ENCODE results near the gene OR4A47. TPM values are rescaled to one million over a fixed set of nuclear protein-coding genes. Genes with fewer than 3 reads are reported as not detected.
"Not testable (repeated sequence)": the region's sequence is repeated elsewhere in the genome, so short reads cannot be mapped to it uniquely, and the experiment has no call there.

The OR4A47 gene
- not detected for total RNA-seq

DNA sequence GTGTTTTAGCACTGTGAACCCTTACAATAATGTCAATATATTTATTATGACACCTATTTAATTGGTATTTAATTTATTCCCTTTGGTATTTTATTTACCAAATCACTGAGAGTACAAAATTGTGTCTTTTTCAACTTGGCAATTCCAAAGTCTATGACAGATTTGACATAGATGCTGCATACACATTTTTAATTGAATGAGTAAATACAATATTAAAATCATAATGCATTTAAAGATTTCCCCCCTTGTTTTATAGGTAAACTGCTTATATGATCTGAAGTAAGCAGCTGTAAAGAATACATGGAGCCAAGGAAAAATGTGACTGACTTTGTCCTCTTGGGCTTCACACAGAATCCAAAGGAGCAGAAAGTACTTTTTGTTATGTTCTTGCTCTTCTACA is at the start of gene OR4A47:
TSS of gene OR4A47 (plus strand) at position 301 of the 400 bp plus-strand sequence. CDS start at position 301, 0 bp downstream.
- not testable (repeated sequence) for H3K9me3 ChIP-seq, H3K27me3 ChIP-seq, H3K36me3 ChIP-seq, ATAC-seq, H3K4me3 ChIP-seq, H3K27ac ChIP-seq, H3K4me1 ChIP-seq

DNA sequence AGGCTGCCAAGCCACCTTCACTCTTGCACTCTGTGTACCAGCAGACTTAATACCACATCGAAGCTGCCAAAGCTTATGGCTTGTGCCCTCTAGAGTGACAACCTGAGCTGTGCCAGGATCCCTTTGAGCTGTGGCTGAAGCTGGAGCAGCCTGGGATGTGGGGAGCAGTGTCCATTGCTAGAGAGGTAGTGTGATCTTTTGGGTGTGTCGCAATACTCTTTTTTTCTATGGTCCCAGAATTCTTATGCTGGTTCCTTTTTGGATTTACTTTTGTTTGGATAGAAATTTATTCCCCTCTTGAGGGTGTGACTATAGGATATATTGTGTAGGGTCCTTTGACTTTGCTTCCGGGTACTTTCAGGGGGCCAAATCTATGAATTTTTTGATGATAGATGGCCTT is 32.7 kb upstream of the OR4A47 start:
- H3K4me3 ChIP-seq, H3K27me3 ChIP-seq, H3K27ac ChIP-seq, H3K4me1 ChIP-seq, ATAC-seq, H3K36me3 ChIP-seq: not testable (repeated sequence)
- 94 to 100% methylated on average over 1 to 3 of the region's 3 CpGs for WGBS, 2 donors (ENCODE audit: low coverage in 1 of 2)
- peaks cover 0 to 10% (median 0%) of the 10 kb centered on the region in 3 donors for H3K9me3 ChIP-seq

- H3K4me1 ChIP-seq, H3K27ac ChIP-seq, H3K4me3 ChIP-seq, ATAC-seq, H3K27me3 ChIP-seq, H3K36me3 ChIP-seq: not testable (repeated sequence)
- peaks cover 0 to 36% (median 0%) of the 10 kb centered on the region in 3 donors for H3K9me3 ChIP-seq
- 68 to 73% methylated on average over 2 of the region's 2 CpGs for WGBS, 2 donors (ENCODE audit: low coverage in 1 of 2)
Observed at GRCh38 chr11:48473966-48474365, 14.6 kb upstream of the OR4A47 start.

GRCh38 chr11:48474703-48475102 is 13.9 kb upstream of the OR4A47 start:
- not testable (repeated sequence) for H3K27ac ChIP-seq, H3K4me1 ChIP-seq, H3K4me3 ChIP-seq, ATAC-seq, H3K36me3 ChIP-seq, H3K27me3 ChIP-seq
- 60 to 65% methylated on average over 4 to 6 of the region's 6 CpGs for WGBS, 2 donors (ENCODE audit: low coverage in 1 of 2)
- H3K9me3 ChIP-seq, result peaks cover 0 to 31% (median 0%) of the 10 kb centered on the region in 3 donors

DNA sequence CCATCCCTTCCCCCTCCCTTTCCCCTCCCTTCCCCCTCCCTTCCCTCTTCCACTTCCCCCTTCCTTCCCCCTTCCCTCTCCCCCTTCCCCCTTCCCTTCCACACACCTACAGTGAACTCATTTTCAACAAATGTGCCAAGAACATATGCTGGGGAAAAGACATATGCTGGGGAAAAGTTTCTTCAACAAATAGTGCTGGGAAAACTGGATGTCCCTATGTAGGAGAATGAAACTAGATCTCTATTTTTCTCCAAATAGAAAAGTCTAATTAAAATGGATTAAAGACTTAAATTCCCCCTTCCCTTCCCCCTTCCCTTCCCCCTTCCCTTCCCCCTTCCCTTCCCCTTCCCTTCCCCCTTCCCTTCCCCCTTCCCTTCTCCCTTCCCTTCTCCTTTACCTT is 17.6 kb downstream of the OR4A47 start:
- not testable (repeated sequence) for ATAC-seq, H3K27ac ChIP-seq, H3K27me3 ChIP-seq, H3K4me1 ChIP-seq, H3K4me3 ChIP-seq, H3K36me3 ChIP-seq, H3K9me3 ChIP-seq

DNA sequence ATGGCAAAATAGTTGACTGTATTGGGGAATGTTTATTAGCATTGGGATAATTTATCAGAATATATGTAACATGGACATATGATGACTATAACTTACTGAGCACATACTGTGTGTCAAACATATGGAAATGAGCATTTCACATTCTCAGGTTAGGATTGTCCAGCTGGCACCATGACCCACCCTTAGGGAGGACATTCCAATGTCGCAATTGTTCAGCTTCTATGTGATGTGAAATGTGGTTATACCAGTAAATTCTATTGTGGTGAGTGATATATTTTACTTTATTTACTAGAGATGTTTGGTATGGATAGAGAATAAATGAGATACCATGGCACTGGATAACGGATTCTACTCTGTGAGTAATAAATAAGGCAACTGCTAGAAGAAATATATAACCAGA is 50.4 kb downstream of the OR4A47 start:
- Histone ChIP-seq H3K36me3 (no peaks in the 10 kb centered on the region), H3K27me3 (no peaks in the 10 kb centered on the region), H3K27ac (no peak overlapping the region), H3K4me3 (no peak overlapping the region), H3K4me1 (no peaks in the 10 kb centered on the region), H3K9me3 (peaks cover 0 to 1% (median 0%) of the 10 kb centered on the region in 3 donors)
- ATAC-seq, result no peak
- 38 to 44% methylated on average over 2 of the region's 2 CpGs for WGBS, 2 donors (ENCODE audit: low coverage in 1 of 2)
- TF ChIP-seq POLR2AphosphoS5 (IDR thresholded peaks at IDR 0.05) (no peak), POLR2A (IDR thresholded peaks at IDR 0.05) (no peak), EP300 (IDR thresholded peaks at IDR 0.05) (no peak)
- TF ChIP-seq, protein P1, sequence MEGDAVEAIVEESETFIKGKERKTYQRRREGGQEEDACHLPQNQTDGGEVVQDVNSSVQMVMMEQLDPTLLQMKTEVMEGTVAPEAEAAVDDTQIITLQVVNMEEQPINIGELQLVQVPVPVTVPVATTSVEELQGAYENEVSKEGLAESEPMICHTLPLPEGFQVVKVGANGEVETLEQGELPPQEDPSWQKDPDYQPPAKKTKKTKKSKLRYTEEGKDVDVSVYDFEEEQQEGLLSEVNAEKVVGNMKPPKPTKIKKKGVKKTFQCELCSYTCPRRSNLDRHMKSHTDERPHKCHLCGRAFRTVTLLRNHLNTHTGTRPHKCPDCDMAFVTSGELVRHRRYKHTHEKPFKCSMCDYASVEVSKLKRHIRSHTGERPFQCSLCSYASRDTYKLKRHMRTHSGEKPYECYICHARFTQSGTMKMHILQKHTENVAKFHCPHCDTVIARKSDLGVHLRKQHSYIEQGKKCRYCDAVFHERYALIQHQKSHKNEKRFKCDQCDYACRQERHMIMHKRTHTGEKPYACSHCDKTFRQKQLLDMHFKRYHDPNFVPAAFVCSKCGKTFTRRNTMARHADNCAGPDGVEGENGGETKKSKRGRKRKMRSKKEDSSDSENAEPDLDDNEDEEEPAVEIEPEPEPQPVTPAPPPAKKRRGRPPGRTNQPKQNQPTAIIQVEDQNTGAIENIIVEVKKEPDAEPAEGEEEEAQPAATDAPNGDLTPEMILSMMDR (IDR thresholded peaks at IDR 0.05), result no peak

Other genes with a start within 250 kb of the OR4A47 start
- gene OR4X2, start 243.7 kb upstream of the OR4A47 start, total RNA-seq, result not detected
- not detected for gene OR4X1, start 224.9 kb upstream of the OR4A47 start, total RNA-seq
- not detected for gene OR4S1, start 182.6 kb upstream of the OR4A47 start, total RNA-seq
- not detected for gene OR4C3, start 163.9 kb upstream of the OR4A47 start, total RNA-seq
- not detected for gene OR4C5, start 122.3 kb upstream of the OR4A47 start, total RNA-seq

Measured in gastroesophageal sphincter (tissue), 4 donors.